Esophagus muscularis mucosa (tissue), 4 donors: ENCODE data around the gene TOX2. TPM values are rescaled to one million over a fixed set of nuclear protein-coding genes. Genes with fewer than 3 reads are reported as not detected.

Experiments used
- DNase-seq: peaks from one replicate; pipeline ENCODE4 v3.0.0-alpha.2; 2017; ENCODE audit errors: extremely low spot score
- H3K27ac ChIP-seq, 4 donors: fragments of 200-600 bp; sonication (generic); replicated peaks in 1 of 4; 1 replicate in 3 of 4; 2 replicates in 1 of 4; pipeline ENCODE4 v1.5.1; 2016 to 2019; ENCODE audit warnings: mild to moderate bottlenecking in 1 of 4
- H3K27me3 ChIP-seq, 4 donors: fragments of 200-600 bp; sonication (generic); one replicate each; pipeline versions ENCODE4 v1.5.1 to v1.6.0; 2016 to 2019
- H3K36me3 ChIP-seq, 4 donors: fragments of 200-600 bp; sonication (generic); one replicate each; pipeline ENCODE4 v1.5.1; 2016 to 2019
- H3K4me1 ChIP-seq, 4 donors: fragments of 200-600 bp; sonication (generic); one replicate each; pipeline ENCODE4 v1.5.1; 2016 to 2019
- H3K4me3 ChIP-seq, 4 donors: fragments of 200-600 bp; sonication (generic); 1 replicate in 2 of 4; 2 replicates in 2 of 4; pipeline ENCODE4 v1.5.1; 2016 to 2019; ENCODE audit warnings: mild to moderate bottlenecking in 4 of 4, moderate library complexity in 1 of 4
- H3K9me3 ChIP-seq, 4 donors: fragments of 200-600 bp; sonication (generic); 1 replicate in 3 of 4; 2 replicates in 1 of 4; pipeline ENCODE4 v1.5.1; 2016 to 2019
- CTCF ChIP-seq, 3 experiments: fragments of 200-600 bp in 2 of 3; fragments of 450-650 bp in 1 of 3; sonication (generic) in 2 of 3; IDR thresholded peaks; one replicate each; pipeline ENCODE4 v1.5.1; 2017 to 2019; ENCODE audit warnings: antibody characterized with exemption in 3 of 3, mild to moderate bottlenecking in 2 of 3, moderate library complexity in 1 of 3
- EP300 ChIP-seq: sonication (generic); formaldehyde crosslinking; IDR thresholded peaks from one replicate; pipeline ENCODE4 v1.6.1; 2017; ENCODE audit warnings: antibody characterized with exemption
- POLR2A ChIP-seq: fragments of 450-650 bp; IDR thresholded peaks from one replicate; pipeline ENCODE4 v1.6.1; 2017; ENCODE audit warnings: antibody characterized with exemption, moderate library complexity, mild to moderate bottlenecking, low read depth
- POLR2AphosphoS5 ChIP-seq, 2 donors: sonication (generic); formaldehyde crosslinking; IDR thresholded peaks; one replicate each; pipeline ENCODE4 v1.6.1; 2017; ENCODE audit warnings: antibody characterized with exemption in 2 of 2
- WGBS: methylation state at CpG from one replicate; pipeline ENCODE4 v1.1.5; 2018; 5-methylcytosine and 5-hydroxymethylcytosine counted together
- intact Hi-C: fragments of 100-400 bp; cut with DNase I; formaldehyde crosslinking; loops from one replicate; pipeline ENCODE4 v1.15.1; 2023
- total RNA-seq, 4 donors: library from RNA; depleted of rRNA; stranded (reverse); fragments of >200 nt; gene quantifications; one replicate each; pipeline versions ENCODE4 v1.1.0 to v1.2.1, GENCODE V29; 2016

TOX2 gene
- total RNA-seq, 4 donors from 2014 or later: 19.4 to 39.5 (median 32.8) TPM

- Histone ChIP-seq H3K36me3 (no peaks in the 10 kb centered on the region), H3K9me3 (no peaks in the 10 kb centered on the region), H3K27ac (no peak overlapping the region), H3K4me3 (no peak overlapping the region), H3K27me3 (no peaks in the 10 kb centered on the region), H3K4me1 (peaks cover 24 to 75% (median 65%) of the 10 kb centered on the region in 4 donors)
- TF ChIP-seq POLR2AphosphoS5 (IDR thresholded peaks at IDR 0.05) (no peak), EP300 (no peak), POLR2A (no peak), CTCF (IDR thresholded peaks at IDR 0.05) (no peak)
- intact Hi-C loops: no loop called here
- 79% methylated on average over 3 of the region's 3 CpGs for WGBS
- DNase-seq: no peak
Measured at GRCh38 chr20:43957392-43957791, 42.7 kb downstream of the TOX2 start.

- Histone ChIP-seq H3K27ac (no peak overlapping the region), H3K4me1 (peaks cover 24 to 68% (median 63%) of the 10 kb centered on the region in 4 donors), H3K27me3 (no peaks in the 10 kb centered on the region), H3K9me3 (no peaks in the 10 kb centered on the region), H3K4me3 (no peak overlapping the region), H3K36me3 (no peaks in the 10 kb centered on the region)
- no peak for DNase-seq
- WGBS: 89% methylated on average over 1 of the region's 2 CpGs
- intact Hi-C loops: no loop called here
- TF ChIP-seq POLR2A (no peak), POLR2AphosphoS5 (IDR thresholded peaks at IDR 0.05) (no peak)
Measured at GRCh38 chr20:43958626-43959025, 44.0 kb downstream of the TOX2 start.

DNA sequence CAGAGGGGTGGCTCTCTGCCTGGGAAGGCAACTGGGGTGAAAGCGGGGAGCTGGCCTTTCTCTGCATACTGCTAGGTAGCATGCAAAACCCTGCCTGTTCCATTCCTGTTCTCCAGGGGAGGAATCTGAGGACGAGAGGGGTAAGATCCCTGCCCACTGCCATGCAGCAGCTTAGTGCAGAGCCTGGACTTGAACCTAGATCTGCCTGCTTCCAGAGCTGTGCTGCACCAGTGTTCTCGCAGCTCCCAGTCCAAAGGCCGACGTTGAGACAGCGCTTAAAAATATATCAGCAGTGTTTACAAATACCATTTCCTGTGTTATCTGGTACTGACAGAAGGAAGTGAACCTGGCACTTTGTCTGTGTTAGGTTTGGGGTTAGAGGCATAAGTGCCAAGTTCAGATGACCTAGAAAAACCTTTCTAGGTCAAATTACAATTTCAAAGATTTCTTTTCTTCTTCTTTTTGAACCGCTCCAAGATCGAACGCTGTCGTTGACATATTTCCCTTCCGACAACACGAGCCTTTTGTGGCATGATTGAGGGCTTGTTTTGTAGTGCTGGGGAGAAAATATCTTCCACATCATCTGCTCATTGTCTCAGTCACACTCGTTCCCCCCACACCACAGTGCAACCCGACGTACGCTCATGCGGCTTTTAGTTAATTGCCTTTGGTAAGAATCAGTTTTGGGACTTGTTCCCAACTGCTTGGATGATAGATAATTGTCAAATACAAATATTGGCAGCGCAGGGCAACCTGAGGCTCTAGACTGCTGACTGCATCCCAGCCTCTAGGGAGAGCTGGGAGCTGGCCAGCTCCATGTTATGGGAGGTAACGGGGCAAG is 44.6 kb downstream of the TOX2 start:
- no peaks in the 10 kb centered on the region for H3K27me3 ChIP-seq
- H3K9me3 ChIP-seq: no peaks in the 10 kb centered on the region
- no peaks in the 10 kb centered on the region for H3K36me3 ChIP-seq
- H3K27ac ChIP-seq: no peak overlapping the region
- H3K4me1 ChIP-seq: peaks cover 24 to 64% (median 61%) of the 10 kb centered on the region in 4 donors
- WGBS: 40% methylated on average over 19 of the region's 19 CpGs
- no peak overlapping the region for H3K4me3 ChIP-seq
- TF ChIP-seq POLR2A (no peak), CTCF (IDR thresholded peaks at IDR 0.05) (no peak), EP300 (no peak), POLR2AphosphoS5 (IDR thresholded peaks at IDR 0.05) (no peak)
- intact Hi-C loops: no loop called here
- no peak for DNase-seq

DNA sequence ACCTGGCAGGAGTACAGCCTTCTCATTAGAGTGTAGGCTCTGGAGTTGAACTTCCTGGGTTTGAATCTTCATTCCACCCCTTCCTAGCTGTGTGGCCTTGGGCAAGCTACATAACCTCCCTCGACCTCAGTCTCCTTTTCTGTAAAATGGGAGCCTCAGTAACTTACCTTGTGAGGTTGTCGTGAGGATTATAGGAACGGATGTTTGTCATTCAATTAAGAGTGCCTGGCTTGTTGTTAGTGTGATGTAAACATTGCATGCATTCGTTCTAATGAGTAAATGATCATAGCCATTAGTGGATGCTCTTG is 45.2 kb downstream of the TOX2 start:
- Histone ChIP-seq H3K27me3 (no peaks in the 10 kb centered on the region), H3K36me3 (no peaks in the 10 kb centered on the region), H3K4me3 (no peak overlapping the region), H3K4me1 (peaks cover 21 to 63% (median 60%) of the 10 kb centered on the region in 4 donors), H3K27ac (no peak overlapping the region), H3K9me3 (no peaks in the 10 kb centered on the region)
- WGBS: 89% methylated on average over 4 of the region's 4 CpGs
- no peak for DNase-seq
- TF ChIP-seq EP300: no peak
- TF ChIP-seq POLR2A: no peak
- TF ChIP-seq CTCF (IDR thresholded peaks at IDR 0.05): no peak
- TF ChIP-seq POLR2AphosphoS5 (IDR thresholded peaks at IDR 0.05): no peak
- intact Hi-C loops: no loop called here

DNA sequence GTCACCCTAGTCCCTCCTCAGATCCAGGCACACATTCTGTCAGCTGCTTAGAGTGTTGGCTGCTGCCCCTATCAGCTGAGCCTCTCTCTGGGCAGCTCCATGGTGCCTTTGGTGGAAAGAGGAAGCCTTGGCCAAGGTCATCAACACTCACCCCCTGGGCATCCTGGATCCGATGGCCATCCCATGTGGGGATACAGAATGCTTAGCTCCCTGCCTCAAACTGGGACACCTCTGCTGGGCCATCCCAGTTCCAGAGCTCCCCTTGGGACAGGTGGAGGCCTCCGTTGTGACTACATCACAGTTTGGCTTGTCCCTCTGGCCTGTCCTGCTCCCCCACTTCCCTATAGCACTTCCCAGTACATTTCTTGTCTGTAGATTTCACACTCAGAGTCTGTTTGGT is 45.6 kb downstream of the TOX2 start:
- 67% methylated on average over 1 of the region's 2 CpGs for WGBS
- Histone ChIP-seq H3K36me3 (no peaks in the 10 kb centered on the region), H3K27me3 (no peaks in the 10 kb centered on the region), H3K4me3 (no peak overlapping the region), H3K4me1 (peaks cover 18 to 60% (median 56%) of the 10 kb centered on the region in 4 donors), H3K9me3 (no peaks in the 10 kb centered on the region), H3K27ac (no peak overlapping the region)
- DNase-seq: no peak
- TF ChIP-seq EP300: no peak
- no peak for TF ChIP-seq POLR2AphosphoS5 (IDR thresholded peaks at IDR 0.05)
- TF ChIP-seq CTCF (IDR thresholded peaks at IDR 0.05): no peak
- TF ChIP-seq POLR2A: no peak
- intact Hi-C loops: no loop called here
